ENCODE results near the gene ETFA.
"Not testable (repeated sequence)": the region's sequence is repeated elsewhere in the genome, so short reads cannot be mapped to it uniquely, and the experiment has no call there.

Gene ETFA

GRCh38 chr15:76285241-76285825 is 25.9 kb downstream of the ETFA start:
- Histone ChIP-seq H3K9me3 (ENCODE audit: control insufficient read depth in 1 of 2, low read length in 2 of 2) (no peaks in the 10 kb centered on the region), H3K27me3 (ENCODE audit: control insufficient read depth in 1 of 2, insufficient read depth in 2 of 2, low read length in 2 of 2) (no peaks in the 10 kb centered on the region), H3K4me3 (ENCODE audit: low read depth in 1 of 2, low read length in 2 of 2) (no peak overlapping the region), H3K36me3 (ENCODE audit: control insufficient read depth in 1 of 2, insufficient read depth in 2 of 2, low read length in 2 of 2) (peaks cover 13 to 47% of the 10 kb centered on the region in 2 donors), H3K4me1 (ENCODE audit: control insufficient read depth in 1 of 2, insufficient read depth in 2 of 2, low read length in 2 of 2) (peaks cover 0 to 11% of the 10 kb centered on the region in 2 donors), H3K27ac (ENCODE audit: low read depth, low read length) (no peak overlapping the region), H3K9ac (ENCODE audit: low read depth in 1 of 2, low read length in 2 of 2) (no peak overlapping the region)

- Histone ChIP-seq H3K4me3 (ENCODE audit: low read depth in 1 of 2, low read length in 2 of 2) (no peak overlapping the region), H3K27me3 (ENCODE audit: control insufficient read depth in 1 of 2, insufficient read depth in 2 of 2, low read length in 2 of 2) (no peaks in the 10 kb centered on the region), H3K4me1 (ENCODE audit: control insufficient read depth in 1 of 2, insufficient read depth in 2 of 2, low read length in 2 of 2) (peaks cover 0 to 11% of the 10 kb centered on the region in 2 donors), H3K36me3 (ENCODE audit: control insufficient read depth in 1 of 2, insufficient read depth in 2 of 2, low read length in 2 of 2) (peaks cover 27 to 64% of the 10 kb centered on the region in 2 donors), H3K9ac (ENCODE audit: low read depth in 1 of 2, low read length in 2 of 2) (no peak overlapping the region), H3K27ac (ENCODE audit: low read depth, low read length) (no peak overlapping the region), H3K9me3 (ENCODE audit: control insufficient read depth in 1 of 2, low read length in 2 of 2) (no peaks in the 10 kb centered on the region)
These were observed 28.8 kb downstream of the ETFA start for GRCh38 chr15:76282465-76282864.

- Histone ChIP-seq H3K36me3 (ENCODE audit: control insufficient read depth in 1 of 2, insufficient read depth in 2 of 2, low read length in 2 of 2) (peaks cover 28 to 68% of the 10 kb centered on the region in 2 donors), H3K9me3 (ENCODE audit: control insufficient read depth in 1 of 2, low read length in 2 of 2) (no peaks in the 10 kb centered on the region), H3K4me1 (ENCODE audit: control insufficient read depth in 1 of 2, insufficient read depth in 2 of 2, low read length in 2 of 2) (no peaks in the 10 kb centered on the region), H3K4me3 (ENCODE audit: low read depth in 1 of 2, low read length in 2 of 2) (no peak overlapping the region), H3K27me3 (ENCODE audit: control insufficient read depth in 1 of 2, insufficient read depth in 2 of 2, low read length in 2 of 2) (no peaks in the 10 kb centered on the region), H3K9ac (ENCODE audit: low read depth in 1 of 2, low read length in 2 of 2) (no peak overlapping the region), H3K27ac (ENCODE audit: low read depth, low read length) (no peak overlapping the region)
These were observed 32.6 kb downstream of the ETFA start for GRCh38 chr15:76278651-76279050.

- H3K4me3 ChIP-seq (ENCODE audit: low read depth in 1 of 2, low read length in 2 of 2), result no peak overlapping the region
- H3K4me1 ChIP-seq (ENCODE audit: control insufficient read depth in 1 of 2, insufficient read depth in 2 of 2, low read length in 2 of 2), result no peaks in the 10 kb centered on the region
- H3K9me3 ChIP-seq (ENCODE audit: control insufficient read depth in 1 of 2, low read length in 2 of 2), result peaks cover 0 to 4% of the 10 kb centered on the region in 2 donors
- no peaks in the 10 kb centered on the region for H3K27me3 ChIP-seq (ENCODE audit: control insufficient read depth in 1 of 2, insufficient read depth in 2 of 2, low read length in 2 of 2)
- H3K9ac ChIP-seq (ENCODE audit: low read depth in 1 of 2, low read length in 2 of 2), result no peak overlapping the region
- no peak overlapping the region for H3K27ac ChIP-seq (ENCODE audit: low read depth, low read length)
- peaks cover 24 to 65% of the 10 kb centered on the region in 2 donors for H3K36me3 ChIP-seq (ENCODE audit: control insufficient read depth in 1 of 2, insufficient read depth in 2 of 2, low read length in 2 of 2)
These were observed 36.4 kb downstream of the ETFA start for GRCh38 chr15:76274821-76275220.

- H3K9me3 ChIP-seq (ENCODE audit: control insufficient read depth in 1 of 2, low read length in 2 of 2), result peaks cover 0 to 5% of the 10 kb centered on the region in 2 donors
These were observed 37.0 kb downstream of the ETFA start for GRCh38 chr15:76274226-76274625.

GRCh38 chr15:76270876-76271275 is 40.4 kb downstream of the ETFA start:
- peaks cover 7 to 74% of the 10 kb centered on the region in 2 donors for H3K36me3 ChIP-seq (ENCODE audit: control insufficient read depth in 1 of 2, insufficient read depth in 2 of 2, low read length in 2 of 2)
- no peak overlapping the region for H3K4me3 ChIP-seq (ENCODE audit: low read depth in 1 of 2, low read length in 2 of 2)
- no peak overlapping the region for H3K9ac ChIP-seq (ENCODE audit: low read depth in 1 of 2, low read length in 2 of 2)
- no peak overlapping the region for H3K27ac ChIP-seq (ENCODE audit: low read depth, low read length)
- no peaks in the 10 kb centered on the region for H3K27me3 ChIP-seq (ENCODE audit: control insufficient read depth in 1 of 2, insufficient read depth in 2 of 2, low read length in 2 of 2)
- peaks cover 20 to 21% of the 10 kb centered on the region in 2 donors for H3K9me3 ChIP-seq (ENCODE audit: control insufficient read depth in 1 of 2, low read length in 2 of 2)
- H3K4me1 ChIP-seq (ENCODE audit: control insufficient read depth in 1 of 2, insufficient read depth in 2 of 2, low read length in 2 of 2), result no peaks in the 10 kb centered on the region

More at GRCh38 chr15:76274226-76274625, 37.0 kb downstream of the ETFA start:
- Histone ChIP-seq H3K4me3 (ENCODE audit: low read depth in 1 of 2, low read length in 2 of 2) (no peak overlapping the region), H3K27me3 (ENCODE audit: control insufficient read depth in 1 of 2, insufficient read depth in 2 of 2, low read length in 2 of 2) (no peaks in the 10 kb centered on the region), H3K36me3 (ENCODE audit: control insufficient read depth in 1 of 2, insufficient read depth in 2 of 2, low read length in 2 of 2) (peaks cover 21 to 67% of the 10 kb centered on the region in 2 donors), H3K9ac (ENCODE audit: low read depth in 1 of 2, low read length in 2 of 2) (no peak overlapping the region), H3K4me1 (ENCODE audit: control insufficient read depth in 1 of 2, insufficient read depth in 2 of 2, low read length in 2 of 2) (no peaks in the 10 kb centered on the region), H3K27ac (ENCODE audit: low read depth, low read length) (no peak overlapping the region)

GRCh38 chr15:76267077-76267476 is 44.2 kb downstream of the ETFA start:
- Histone ChIP-seq H3K9me3 (ENCODE audit: control insufficient read depth in 1 of 2, low read length in 2 of 2) (peaks cover 35 to 43% of the 10 kb centered on the region in 2 donors), H3K4me3 (ENCODE audit: low read depth in 1 of 2, low read length in 2 of 2) (no peak overlapping the region), H3K36me3 (ENCODE audit: control insufficient read depth in 1 of 2, insufficient read depth in 2 of 2, low read length in 2 of 2) (peaks cover 16 to 88% of the 10 kb centered on the region in 2 donors), H3K4me1 (ENCODE audit: control insufficient read depth in 1 of 2, insufficient read depth in 2 of 2, low read length in 2 of 2) (no peaks in the 10 kb centered on the region), H3K9ac (ENCODE audit: low read depth in 1 of 2, low read length in 2 of 2) (no peak overlapping the region), H3K27me3 (ENCODE audit: control insufficient read depth in 1 of 2, insufficient read depth in 2 of 2, low read length in 2 of 2) (no peaks in the 10 kb centered on the region), H3K27ac (ENCODE audit: low read depth, low read length) (no peak overlapping the region)

GRCh38 chr15:76265769-76266168 is 45.5 kb downstream of the ETFA start:
- H3K9ac ChIP-seq (ENCODE audit: low read depth in 1 of 2, low read length in 2 of 2); H3K4me1 ChIP-seq (ENCODE audit: control insufficient read depth in 1 of 2, insufficient read depth in 2 of 2, low read length in 2 of 2); H3K27ac ChIP-seq (ENCODE audit: low read depth, low read length); H3K4me3 ChIP-seq (ENCODE audit: low read depth in 1 of 2, low read length in 2 of 2); H3K27me3 ChIP-seq (ENCODE audit: control insufficient read depth in 1 of 2, insufficient read depth in 2 of 2, low read length in 2 of 2): not testable (repeated sequence)
- H3K9me3 ChIP-seq (ENCODE audit: control insufficient read depth in 1 of 2, low read length in 2 of 2), result peaks cover 35 to 43% of the 10 kb centered on the region in 2 donors
- peaks cover 16 to 94% of the 10 kb centered on the region in 2 donors for H3K36me3 ChIP-seq (ENCODE audit: control insufficient read depth in 1 of 2, insufficient read depth in 2 of 2, low read length in 2 of 2)

- H3K27me3 ChIP-seq (ENCODE audit: control insufficient read depth in 1 of 2, insufficient read depth in 2 of 2, low read length in 2 of 2), result no peaks in the 10 kb centered on the region
- H3K4me3 ChIP-seq (ENCODE audit: low read depth in 1 of 2, low read length in 2 of 2), result no peak overlapping the region
- H3K9me3 ChIP-seq (ENCODE audit: control insufficient read depth in 1 of 2, low read length in 2 of 2), result peaks cover 15 to 22% of the 10 kb centered on the region in 2 donors
- no peak overlapping the region for H3K9ac ChIP-seq (ENCODE audit: low read depth in 1 of 2, low read length in 2 of 2)
- H3K4me1 ChIP-seq (ENCODE audit: control insufficient read depth in 1 of 2, insufficient read depth in 2 of 2, low read length in 2 of 2), result no peaks in the 10 kb centered on the region
- H3K27ac ChIP-seq (ENCODE audit: low read depth, low read length), result no peak overlapping the region
- H3K36me3 ChIP-seq (ENCODE audit: control insufficient read depth in 1 of 2, insufficient read depth in 2 of 2, low read length in 2 of 2), result peaks cover 28 to 71% of the 10 kb centered on the region in 2 donors
These were observed 50.9 kb downstream of the ETFA start for GRCh38 chr15:76260246-76260938.

GRCh38 chr15:76259392-76259791 is 51.9 kb downstream of the ETFA start:
- H3K4me3 ChIP-seq (ENCODE audit: low read depth in 1 of 2, low read length in 2 of 2), result no peak overlapping the region
- H3K36me3 ChIP-seq (ENCODE audit: control insufficient read depth in 1 of 2, insufficient read depth in 2 of 2, low read length in 2 of 2), result peaks cover 21 to 61% of the 10 kb centered on the region in 2 donors
- peaks cover 10 to 16% of the 10 kb centered on the region in 2 donors for H3K9me3 ChIP-seq (ENCODE audit: control insufficient read depth in 1 of 2, low read length in 2 of 2)
- no peak overlapping the region for H3K9ac ChIP-seq (ENCODE audit: low read depth in 1 of 2, low read length in 2 of 2)
- H3K4me1 ChIP-seq (ENCODE audit: control insufficient read depth in 1 of 2, insufficient read depth in 2 of 2, low read length in 2 of 2), result no peaks in the 10 kb centered on the region
- no peak overlapping the region for H3K27ac ChIP-seq (ENCODE audit: low read depth, low read length)
- no peaks in the 10 kb centered on the region for H3K27me3 ChIP-seq (ENCODE audit: control insufficient read depth in 1 of 2, insufficient read depth in 2 of 2, low read length in 2 of 2)

Data from duodenal mucosa (tissue), 2 donors.